ENCODE results near the gene LRRC71. TPM values are rescaled to one million over a fixed set of nuclear protein-coding genes. Genes with fewer than 3 reads are reported as not detected.
A peak's percentile ranks its signal among the peaks of the same experiment; 100 is the strongest.

The LRRC71 gene
- total and polyA plus RNA-seq, 2 donors from 2014 or later, result 0.19 to 0.50 TPM

DNA sequence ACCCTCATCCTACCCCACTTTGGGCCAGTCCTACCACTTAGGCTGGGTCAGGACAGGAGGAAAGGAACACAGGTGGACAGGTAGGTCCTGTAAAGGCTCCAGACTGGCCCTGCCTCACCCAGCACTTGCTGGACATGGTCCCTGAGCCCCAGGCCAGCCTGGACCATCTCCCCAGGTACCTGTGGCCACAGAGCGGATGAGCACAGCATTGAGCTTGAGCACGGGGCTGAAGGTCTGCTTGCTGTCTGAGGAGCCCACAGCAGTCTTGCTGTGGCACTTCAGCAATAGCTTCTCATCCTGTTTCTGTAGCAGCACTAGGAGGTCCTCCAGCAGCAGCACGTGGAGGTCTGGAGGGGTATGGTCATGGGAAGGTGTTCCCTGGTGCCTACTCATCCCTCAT, 23.3 kb downstream of the LRRC71 start:
- TF ChIP-seq CTCF (IDR thresholded peaks at IDR 0.05; ENCODE audit: borderline replicate concordance, extremely low read depth, insufficient read depth), result no peak
- peak in 1 of 5 donors; percentile 24 for DNase-seq
- intact Hi-C loops (cut with DNase I), result no loop called here
- no peaks in the 10 kb centered on the region for H3K27me3 ChIP-seq (ENCODE audit: control insufficient read depth, insufficient read depth, low read length)
- H3K4me1 ChIP-seq (ENCODE audit: control insufficient read depth in 2 of 3, insufficient read depth in 2 of 3, low read depth in 1 of 3, low read length in 3 of 3), result no peaks in the 10 kb centered on the region
- H3K9ac ChIP-seq (ENCODE audit: low read length in 3 of 3), result no peak overlapping the region
- H3K36me3 ChIP-seq (ENCODE audit: control insufficient read depth in 2 of 3, insufficient read depth in 3 of 3, low read length in 3 of 3), result peaks cover 2 to 78% (median 59%) of the 10 kb centered on the region in 3 donors
- no peaks in the 10 kb centered on the region for H3K9me3 ChIP-seq (ENCODE audit: control insufficient read depth in 2 of 3, insufficient read depth in 1 of 3, low read length in 3 of 3)
- H3K4me3 ChIP-seq (ENCODE audit: low read length in 3 of 3), result no peak overlapping the region
- no peak overlapping the region for H3K27ac ChIP-seq (ENCODE audit: low read depth in 2 of 2, low read length in 2 of 2)
- no peak for FAIRE-seq

GRCh38 chr1:156944268-156944667, 23.8 kb downstream of the LRRC71 start:
- FAIRE-seq, result no peak
- DNase-seq, result no peak
- Histone ChIP-seq H3K36me3 (ENCODE audit: control insufficient read depth in 2 of 3, insufficient read depth in 3 of 3, low read length in 3 of 3) (peaks cover 2 to 78% (median 61%) of the 10 kb centered on the region in 3 donors), H3K9ac (ENCODE audit: low read length in 3 of 3) (no peak overlapping the region), H3K27me3 (ENCODE audit: control insufficient read depth, insufficient read depth, low read length) (no peaks in the 10 kb centered on the region), H3K4me3 (ENCODE audit: low read length in 3 of 3) (no peak overlapping the region), H3K4me1 (ENCODE audit: control insufficient read depth in 2 of 3, insufficient read depth in 2 of 3, low read depth in 1 of 3, low read length in 3 of 3) (no peaks in the 10 kb centered on the region), H3K27ac (ENCODE audit: low read depth in 2 of 2, low read length in 2 of 2) (no peak overlapping the region), H3K9me3 (ENCODE audit: control insufficient read depth in 2 of 3, insufficient read depth in 1 of 3, low read length in 3 of 3) (no peaks in the 10 kb centered on the region)
- no peak for TF ChIP-seq CTCF (IDR thresholded peaks at IDR 0.05; ENCODE audit: borderline replicate concordance, extremely low read depth, insufficient read depth)
- intact Hi-C loops (cut with DNase I), result no loop called here

- DNase-seq (no peak), FAIRE-seq (no peak)
- Histone ChIP-seq H3K27ac (ENCODE audit: low read depth in 2 of 2, low read length in 2 of 2) (no peak overlapping the region), H3K27me3 (ENCODE audit: control insufficient read depth, insufficient read depth, low read length) (no peaks in the 10 kb centered on the region), H3K9ac (ENCODE audit: low read length in 3 of 3) (no peak overlapping the region), H3K36me3 (ENCODE audit: control insufficient read depth in 2 of 3, insufficient read depth in 3 of 3, low read length in 3 of 3) (peaks cover 2 to 75% (median 62%) of the 10 kb centered on the region in 3 donors), H3K4me1 (ENCODE audit: control insufficient read depth in 2 of 3, insufficient read depth in 2 of 3, low read depth in 1 of 3, low read length in 3 of 3) (no peaks in the 10 kb centered on the region), H3K4me3 (ENCODE audit: low read length in 3 of 3) (no peak overlapping the region), H3K9me3 (ENCODE audit: control insufficient read depth in 2 of 3, insufficient read depth in 1 of 3, low read length in 3 of 3) (no peaks in the 10 kb centered on the region)
- intact Hi-C loops (cut with DNase I), result no loop called here
- TF ChIP-seq CTCF (IDR thresholded peaks at IDR 0.05; ENCODE audit: borderline replicate concordance, extremely low read depth, insufficient read depth), result no peak
These were observed 24.4 kb downstream of the LRRC71 start for GRCh38 chr1:156944848-156945247.
